SK-N-SH (cell line): ENCODE results near the gene MATN1. TPM values are rescaled to one million over a fixed set of nuclear protein-coding genes. Genes with fewer than 3 reads are reported as not detected.

Experiments
- CTCF ChIA-PET: fragments of 300-600, 350-600 bp; formaldehyde crosslinking; extraction: SDS; loops from one replicate; lab custom pipeline; 2021; lab: Yijun Ruan, JAX
- POLR2A ChIA-PET: fragments of 350-600 bp; sonication (Branson Sonifier 250); formaldehyde crosslinking; extraction: SDS; loops from one replicate; lab custom pipeline; 2020; ENCODE audit warnings: antibody characterized with exemption, inconsistent platforms; lab: Yijun Ruan, JAX
- DNase-seq: peaks from one replicate; pipeline ENCODE4 v3.0.0; 2012
- H2AFZ ChIP-seq: fragments of 200-600 bp; sonication (generic); 2 replicates; pipeline ENCODE4 v1.8.1; 2016; ENCODE audit warnings: antibody characterized with exemption, mild to moderate bottlenecking, low read depth
- H3F3A ChIP-seq: fragments of 200-600 bp; sonication (generic); replicated peaks from 2 replicates; pipeline ENCODE3; 2016; ENCODE audit warnings: antibody characterized with exemption, mild to moderate bottlenecking; ENCODE audit not compliant: insufficient read depth
- H3K27ac ChIP-seq, 2 experiments: fragments of 200-500 bp in 1 of 2; fragments of 200-600 bp in 1 of 2; sonication (Bioruptor generic) in 1 of 2; sonication (generic), shearing (Covaris generic) in 1 of 2; 2 replicates each; pipeline versions ENCODE4 v1.5.1 to v1.6.1; 2014 to 2016; ENCODE audit warnings: low read depth in 2 of 2, inconsistent platforms in 1 of 2, low read length in 1 of 2, mild to moderate bottlenecking in 1 of 2, mixed read lengths in 1 of 2
- H3K27me3 ChIP-seq: fragments of 200-600 bp; sonication (generic), shearing (Covaris generic); 2 replicates; pipeline ENCODE4 v1.6.1; 2016; ENCODE audit warnings: mixed run types; ENCODE audit not compliant: insufficient read depth
- H3K36me3 ChIP-seq, 2 experiments: fragments of 200-500 bp in 1 of 2; fragments of 200-600 bp in 1 of 2; sonication (Bioruptor generic) in 1 of 2; sonication (generic) in 1 of 2; replicated peaks in 1 of 2; 2 replicates each; pipeline versions ENCODE3 to v1.5.1; 2014 to 2016; ENCODE audit warnings: low read length in 1 of 2, mild to moderate bottlenecking in 1 of 2; ENCODE audit not compliant: insufficient read depth in 2 of 2, control insufficient read depth in 1 of 2
- H3K4me1 ChIP-seq, 2 experiments: fragments of 200-500 bp in 1 of 2; fragments of 200-600 bp in 1 of 2; sonication (Bioruptor generic) in 1 of 2; sonication (generic), shearing (Covaris generic) in 1 of 2; 2 replicates each; pipeline versions ENCODE4 v1.5.1 to v1.6.1; 2014 to 2016; ENCODE audit warnings: low read depth in 1 of 2, low read length in 1 of 2, mixed run types in 1 of 2; ENCODE audit not compliant: insufficient read depth in 2 of 2, control insufficient read depth in 1 of 2
- H3K4me2 ChIP-seq: fragments of 200-600 bp; sonication (generic), shearing (Covaris generic); 2 replicates; pipeline ENCODE4 v1.6.1; 2017; ENCODE audit warnings: mixed run types
- H3K4me3 ChIP-seq, 2 experiments: fragments of 200-500 bp in 1 of 2; fragments of 200-600 bp in 1 of 2; sonication (Bioruptor generic) in 1 of 2; sonication (generic), shearing (Covaris generic) in 1 of 2; 2 replicates each; pipeline versions ENCODE4 v1.5.1 to v1.8.1; 2014 to 2016; ENCODE audit warnings: low read depth in 2 of 2, inconsistent platforms in 1 of 2, low read length in 1 of 2, mild to moderate bottlenecking in 1 of 2, mixed read lengths in 1 of 2, moderate library complexity in 1 of 2
- H3K79me2 ChIP-seq: fragments of 200-600 bp; sonication (generic); 2 replicates; pipeline ENCODE4 v1.8.1; 2017; ENCODE audit warnings: mild to moderate bottlenecking; ENCODE audit not compliant: insufficient read depth
- H3K9ac ChIP-seq: fragments of 200-600 bp; sonication (generic); 2 replicates; pipeline ENCODE4 v1.6.1; 2017; ENCODE audit warnings: mixed run types
- H3K9me2 ChIP-seq: fragments of 200-600 bp; sonication (generic); 2 replicates; pipeline ENCODE4 v1.6.1; 2017; ENCODE audit warnings: mixed run types
- H3K9me3 ChIP-seq: fragments of 200-600 bp; sonication (generic); 2 replicates; pipeline ENCODE4 v1.6.1; 2017; ENCODE audit warnings: mixed run types, mild to moderate bottlenecking, moderate library complexity
- H4K20me1 ChIP-seq: fragments of 200-600 bp; sonication (generic); 2 replicates; pipeline ENCODE4 v1.6.1; 2017; ENCODE audit warnings: mild to moderate bottlenecking, mixed run types; ENCODE audit not compliant: insufficient read depth
- FOSL2 ChIP-seq: IDR thresholded peaks from 2 replicates; pipeline ENCODE4 v1.4.0; 2012; ENCODE audit warnings: low read depth, mild to moderate bottlenecking, moderate library complexity, borderline replicate concordance
- FOXJ3 ChIP-seq: sonication (generic); formaldehyde crosslinking; IDR thresholded peaks from 2 replicates; pipeline ENCODE4 v1.5.1; 2020; ENCODE audit warnings: mild to moderate bottlenecking, missing genetic modification reagents
- FOXM1 ChIP-seq: IDR thresholded peaks from 2 replicates; pipeline ENCODE4 v1.4.0; 2012; ENCODE audit warnings: low read depth, mild to moderate bottlenecking
- JUND ChIP-seq: IDR thresholded peaks from 2 replicates; pipeline ENCODE4 v1.4.0; 2012
- MEF2A ChIP-seq: IDR thresholded peaks from 2 replicates; pipeline ENCODE4 v1.4.0; 2012; ENCODE audit warnings: low read depth, borderline replicate concordance
- MXI1 ChIP-seq: IDR thresholded peaks from 2 replicates; pipeline ENCODE4 v1.6.1; 2012; ENCODE audit warnings: mild to moderate bottlenecking, low read depth, low read length, improper control_type of control experiment
- NRF1 ChIP-seq: IDR thresholded peaks from 2 replicates; pipeline ENCODE4 v1.6.1; 2012; ENCODE audit warnings: low read depth, mild to moderate bottlenecking, low read length
- PBX3 ChIP-seq: IDR thresholded peaks from 2 replicates; pipeline ENCODE4; 2012
- POLR2AphosphoS5 ChIP-seq: IDR thresholded peaks from 2 replicates; pipeline ENCODE4 v1.6.1; 2012; ENCODE audit warnings: low read depth, low read length
- RCOR1 ChIP-seq: fragments of 150-350 bp; IDR thresholded peaks from 2 replicates; pipeline ENCODE4 v1.6.1; 2017; ENCODE audit warnings: antibody characterized with exemption, low read length
- TAF1 ChIP-seq: IDR thresholded peaks from 2 replicates; pipeline ENCODE4 v1.6.1; 2012; ENCODE audit warnings: low read depth, mild to moderate bottlenecking, low read length, moderate library complexity, borderline replicate concordance
- WGBS: methylation state at CpG from one replicate; pipeline ENCODE4 v1.1.6; 2017; ENCODE audit warnings: low lambda C conversion rate; 5-methylcytosine and 5-hydroxymethylcytosine counted together
- polyA plus RNA-seq, 3 experiments: library from polyadenylated mRNA; depleted of rRNA; stranded (reverse); fragments of >200 nt; gene quantifications; 2 replicates each; pipeline ENCODE4 v1.2.3, GENCODE V29; 2012
- TF ChIP-seq, protein P1 (sequence below): IDR thresholded peaks from 2 replicates; pipeline ENCODE4 v1.4.0; 2012; ENCODE audit warnings: low read depth, borderline replicate concordance
- TF ChIP-seq, protein P2 (sequence below): IDR thresholded peaks from 2 replicates; pipeline ENCODE4 v1.6.1; 2012; ENCODE audit warnings: mild to moderate bottlenecking, low read depth, low read length, moderate library complexity

MATN1 gene
- polyA plus RNA-seq, 1 of the 3 experiments (the other 2 are of a cell fraction) = 0.23 TPM

- Histone ChIP-seq H3F3A (peaks cover 6% of the 10 kb centered on the region), H3K9me3 (no peaks in the 10 kb centered on the region), H3K27ac (no peak overlapping the region)
- TF ChIP-seq NRF1 = no peak
- TF ChIP-seq RCOR1 = no peak
- TF ChIP-seq, all 33 proteins: peak for 0
- CTCF ChIA-PET = interaction anchor here (0.7 to 2.7 kb wide), 6 partner anchors 13 to 179 kb away, joined by 3 to 14 read pairs (median 4); no protein-coding TSS in a partner anchor
- Histone ChIP-seq H3K4me1 (peaks cover 6% of the 10 kb centered on the region in 2 experiments; a peak in 3 of 4 replicates), H3K9me2 (no peaks in the 10 kb centered on the region), H4K20me1 (no peaks in the 10 kb centered on the region), H3K79me2 (no peaks in the 10 kb centered on the region), H3K27me3 (no peaks in the 10 kb centered on the region), H3K36me3 (no peaks in the 10 kb centered on the region), H3K4me3 (no peak overlapping the region), H2AFZ (no peak overlapping the region), H3K9ac (no peak overlapping the region), H3K4me2 (no peak overlapping the region)
- POLR2A ChIA-PET = no interaction called here
- DNase-seq = no peak
- WGBS = 73% methylated on average over 8 of the region's 10 CpGs
Measured at GRCh38 chr1:30732277-30732996, 9.1 kb upstream of the MATN1 start.

DNA sequence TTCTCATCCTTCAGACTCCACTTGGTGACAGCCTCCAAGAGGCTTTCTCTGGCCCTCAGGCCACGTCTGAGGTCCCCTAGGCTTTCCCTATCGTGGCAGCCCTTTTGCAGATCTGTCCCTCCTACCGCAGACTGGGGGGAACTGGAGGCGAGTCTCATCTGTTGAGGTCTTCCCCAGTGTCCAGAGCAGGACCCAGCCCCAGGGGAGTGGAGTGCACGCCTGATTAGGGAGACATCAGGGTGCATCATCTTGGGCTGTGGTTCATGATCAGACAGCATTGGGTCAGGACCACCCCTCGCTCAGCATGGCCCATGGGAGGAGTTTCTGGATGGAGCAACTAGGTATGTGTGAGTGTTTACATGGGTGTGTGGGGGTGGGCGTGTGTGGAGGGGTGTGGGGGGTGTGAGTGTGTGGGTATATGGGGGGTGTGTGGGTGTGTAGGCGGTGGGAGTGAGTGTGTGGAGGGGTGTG lies 8.5 kb upstream of the MATN1 start:
- CTCF ChIA-PET = interaction anchor here (1.6 to 5.7 kb wide), 5 partner anchors 13 to 179 kb away, joined by 3 to 42 read pairs (median 8); no protein-coding TSS in a partner anchor
- no peak overlapping the region for H3K4me2 ChIP-seq
- no peak overlapping the region for H3K4me3 ChIP-seq
- no peak overlapping the region for H3K9ac ChIP-seq
- no peak overlapping the region for H3K27ac ChIP-seq
- no peaks in the 10 kb centered on the region for H4K20me1 ChIP-seq
- H3K36me3 ChIP-seq = no peaks in the 10 kb centered on the region
- no peak overlapping the region for H2AFZ ChIP-seq
- no peaks in the 10 kb centered on the region for H3K79me2 ChIP-seq
- TF ChIP-seq JUND (no peak), FOSL2 (no peak), FOXJ3 (CRISPR knock-in tag) (no peak), RCOR1 (no peak), MEF2A (no peak)
- TF ChIP-seq, protein P1, sequence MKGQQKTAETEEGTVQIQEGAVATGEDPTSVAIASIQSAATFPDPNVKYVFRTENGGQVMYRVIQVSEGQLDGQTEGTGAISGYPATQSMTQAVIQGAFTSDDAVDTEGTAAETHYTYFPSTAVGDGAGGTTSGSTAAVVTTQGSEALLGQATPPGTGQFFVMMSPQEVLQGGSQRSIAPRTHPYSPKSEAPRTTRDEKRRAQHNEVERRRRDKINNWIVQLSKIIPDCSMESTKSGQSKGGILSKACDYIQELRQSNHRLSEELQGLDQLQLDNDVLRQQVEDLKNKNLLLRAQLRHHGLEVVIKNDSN = no peak
- TF ChIP-seq, all 33 proteins: peak for 0
- POLR2A ChIA-PET = no interaction called here
- H3K27me3 ChIP-seq = no peaks in the 10 kb centered on the region
- H3K9me2 ChIP-seq = no peaks in the 10 kb centered on the region
- no peaks in the 10 kb centered on the region for H3K9me3 ChIP-seq
- H3F3A ChIP-seq = peaks cover 6% of the 10 kb centered on the region
- 68% methylated on average over 5 of the region's 8 CpGs for WGBS
- DNase-seq = no peak
- H3K4me1 ChIP-seq = peaks cover 6% of the 10 kb centered on the region in 2 experiments; a peak in 3 of 4 replicates

- H3K36me3 ChIP-seq = peaks cover 0 to under 1% of the 10 kb centered on the region in 2 experiments
- no peak overlapping the region for H3K9ac ChIP-seq
- H3F3A ChIP-seq = peaks cover 11% of the 10 kb centered on the region
- H3K9me3 ChIP-seq = no peaks in the 10 kb centered on the region
- H3K9me2 ChIP-seq = no peaks in the 10 kb centered on the region
- WGBS = 90% methylated on average over 10 of the region's 10 CpGs
- no peaks in the 10 kb centered on the region for H3K27me3 ChIP-seq
- H3K27ac ChIP-seq = no peak overlapping the region
- H3K4me3 ChIP-seq = no peak overlapping the region
- peaks cover 6% of the 10 kb centered on the region in 2 experiments; a peak in 3 of 4 replicates for H3K4me1 ChIP-seq
- ChIA-PET POLR2A (no interaction called here), CTCF (interaction anchor here (5.7 to 14.9 kb wide), 2 partner anchors 12 to 51 kb away, joined by 42 to 377 read pairs; no protein-coding TSS in a partner anchor)
- no peak overlapping the region for H3K4me2 ChIP-seq
- H3K79me2 ChIP-seq = no peaks in the 10 kb centered on the region
- no peaks in the 10 kb centered on the region for H4K20me1 ChIP-seq
- no peak for DNase-seq
- no peak overlapping the region for H2AFZ ChIP-seq
- TF ChIP-seq POLR2AphosphoS5 = no peak
- no peak for TF ChIP-seq TAF1
- no peak for TF ChIP-seq FOXM1
- TF ChIP-seq NRF1 = no peak
- TF ChIP-seq, protein P2, sequence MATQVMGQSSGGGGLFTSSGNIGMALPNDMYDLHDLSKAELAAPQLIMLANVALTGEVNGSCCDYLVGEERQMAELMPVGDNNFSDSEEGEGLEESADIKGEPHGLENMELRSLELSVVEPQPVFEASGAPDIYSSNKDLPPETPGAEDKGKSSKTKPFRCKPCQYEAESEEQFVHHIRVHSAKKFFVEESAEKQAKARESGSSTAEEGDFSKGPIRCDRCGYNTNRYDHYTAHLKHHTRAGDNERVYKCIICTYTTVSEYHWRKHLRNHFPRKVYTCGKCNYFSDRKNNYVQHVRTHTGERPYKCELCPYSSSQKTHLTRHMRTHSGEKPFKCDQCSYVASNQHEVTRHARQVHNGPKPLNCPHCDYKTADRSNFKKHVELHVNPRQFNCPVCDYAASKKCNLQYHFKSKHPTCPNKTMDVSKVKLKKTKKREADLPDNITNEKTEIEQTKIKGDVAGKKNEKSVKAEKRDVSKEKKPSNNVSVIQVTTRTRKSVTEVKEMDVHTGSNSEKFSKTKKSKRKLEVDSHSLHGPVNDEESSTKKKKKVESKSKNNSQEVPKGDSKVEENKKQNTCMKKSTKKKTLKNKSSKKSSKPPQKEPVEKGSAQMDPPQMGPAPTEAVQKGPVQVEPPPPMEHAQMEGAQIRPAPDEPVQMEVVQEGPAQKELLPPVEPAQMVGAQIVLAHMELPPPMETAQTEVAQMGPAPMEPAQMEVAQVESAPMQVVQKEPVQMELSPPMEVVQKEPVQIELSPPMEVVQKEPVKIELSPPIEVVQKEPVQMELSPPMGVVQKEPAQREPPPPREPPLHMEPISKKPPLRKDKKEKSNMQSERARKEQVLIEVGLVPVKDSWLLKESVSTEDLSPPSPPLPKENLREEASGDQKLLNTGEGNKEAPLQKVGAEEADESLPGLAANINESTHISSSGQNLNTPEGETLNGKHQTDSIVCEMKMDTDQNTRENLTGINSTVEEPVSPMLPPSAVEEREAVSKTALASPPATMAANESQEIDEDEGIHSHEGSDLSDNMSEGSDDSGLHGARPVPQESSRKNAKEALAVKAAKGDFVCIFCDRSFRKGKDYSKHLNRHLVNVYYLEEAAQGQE = no peak
- TF ChIP-seq MXI1 = no peak
- no peak for TF ChIP-seq PBX3
Measured at GRCh38 chr1:30731109-30731805, 7.9 kb upstream of the MATN1 start.
